ENCODE results near the gene PLPPR1.

DNA sequence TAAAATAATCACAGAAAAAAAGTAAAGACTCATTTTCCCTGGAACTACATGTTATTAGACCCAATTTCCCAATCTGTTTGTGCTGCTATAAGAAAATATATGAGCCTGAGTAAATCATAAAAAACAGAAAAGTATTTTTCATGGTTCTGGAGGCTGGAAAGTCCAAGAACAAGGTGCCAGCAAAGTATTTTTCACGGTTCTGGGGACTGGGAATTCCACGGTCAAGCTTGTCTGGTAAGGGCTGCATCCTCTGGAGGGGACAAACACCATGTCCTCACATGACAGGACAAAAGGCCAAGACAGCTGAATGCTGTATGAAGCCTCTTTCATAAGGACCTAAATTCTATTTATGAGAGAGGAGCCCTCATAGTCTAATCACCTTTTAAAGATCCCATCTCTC, 172.3 kb downstream of the PLPPR1 start:
- TF ChIP-seq POLR2A (IDR thresholded peaks at IDR 0.05; ENCODE audit: low read depth, low read length): no peak
- no peak for TF ChIP-seq TAF1 (IDR thresholded peaks at IDR 0.05; ENCODE audit: borderline replicate concordance, low read depth, low read length)
